Loucy (cell line): ENCODE results near the gene OTUD4.

Experiments
- CTCF ChIP-seq: fragments of 200-600 bp; sonication (generic); conservative IDR thresholded peaks from 2 replicates; pipeline ENCODE4 v1.5.1; 2014; ENCODE audit warnings: mild to moderate bottlenecking, antibody characterized with exemption, low read length
- EZH2phosphoT487 ChIP-seq: fragments of 200-600 bp; IDR thresholded peaks from 2 replicates; pipeline ENCODE4 v1.6.1; 2018; ENCODE audit warnings: antibody characterized with exemption, mild to moderate bottlenecking, moderate library complexity, borderline replicate concordance

- no peak for TF ChIP-seq CTCF
- TF ChIP-seq EZH2phosphoT487, result no peak
These were observed 50.3 kb downstream of the OTUD4 start for GRCh38 chr4:145130130-145130529.
